ENCODE measurements around the gene IL1RAPL2. TPM values are rescaled to one million over a fixed set of nuclear protein-coding genes. Genes with fewer than 3 reads are reported as not detected.

Gene IL1RAPL2
- total and polyA plus RNA-seq, 2 of the 8 experiments (the other 6 are each of a cell fraction or from before 2014, with no cell fraction given): 0.20 to 1.3 TPM

GRCh38 chrX:104863466-104863865 lies 297.5 kb downstream of the IL1RAPL2 start:
- no peak overlapping the region for H2BK5ac ChIP-seq (ENCODE audit: low read depth, low read length)
- WGBS, 2 experiments (ENCODE audit: extremely low coverage in 1 of 2, insufficient coverage in 1 of 2, insufficient read length in 1 of 2, insufficient replicate concordance in 2 of 2, low coverage in 1 of 2, low lambda C conversion rate in 2 of 2, missing lambda C conversion rate in 1 of 2): 89% methylated on average over 2 of the region's 2 CpGs; no CpG with 5 or more reads in 1 of the 2 experiments
- H4K5ac ChIP-seq (ENCODE audit: insufficient read length, low read depth, low read length): no peak overlapping the region
- H3K79me2 ChIP-seq (ENCODE audit: control insufficient read depth in 1 of 2, insufficient read depth in 2 of 2, low read length in 2 of 2): no peaks in the 10 kb centered on the region
- H3K4ac ChIP-seq (replicated peaks; ENCODE audit: insufficient read length, low read depth, low read length): no peak overlapping the region
- FAIRE-seq (no peak), DNase-seq (ENCODE audit: low read depth in 1 of 2, low spot score in 2 of 2) (no peak)
- H3K9ac ChIP-seq (replicated peaks in 1 of 4; ENCODE audit: extremely low read depth in 1 of 4, low read depth in 3 of 4, low read length in 3 of 4): no peak overlapping the region
- H3K4me2 ChIP-seq (ENCODE audit: insufficient read depth in 1 of 2, low read depth in 2 of 2, low read length in 2 of 2): no peak overlapping the region
- POLR2A ChIA-PET (ENCODE audit: partially characterized antibody): no interaction called here
- no peak overlapping the region for H2BK120ac ChIP-seq (replicated peaks; ENCODE audit: low read depth, low read length)
- no peak overlapping the region for H3K27ac ChIP-seq (ENCODE audit: low read depth, low read length)
- H3K36me3 ChIP-seq (ENCODE audit: control insufficient read depth in 2 of 4, insufficient read depth in 4 of 4, low read length in 3 of 4): no peaks in the 10 kb centered on the region
- H4K20me1 ChIP-seq (replicated peaks in 1 of 2; ENCODE audit: control insufficient read depth in 1 of 2, insufficient read depth in 2 of 2, low read length in 2 of 2): no peaks in the 10 kb centered on the region
- no peak overlapping the region for H3K18ac ChIP-seq (ENCODE audit: extremely low read depth, low read length)
- no peak overlapping the region for H4K91ac ChIP-seq (replicated peaks; ENCODE audit: insufficient read length, low read length)
- no peaks in the 10 kb centered on the region for H3K23me2 ChIP-seq (ENCODE audit: low read depth, low read length)
- no peak overlapping the region for H2AFZ ChIP-seq (ENCODE audit: low read length)
- H2BK15ac ChIP-seq (ENCODE audit: low read length): no peak overlapping the region
- no peaks in the 10 kb centered on the region for H3K4me1 ChIP-seq (replicated peaks in 1 of 4; ENCODE audit: control insufficient read depth in 3 of 4, insufficient read depth in 4 of 4, low read length in 3 of 4)
- no peak overlapping the region for H3K23ac ChIP-seq (ENCODE audit: insufficient read length)
- TF ChIP-seq RBBP5 (IDR thresholded peaks at IDR 0.05; ENCODE audit: borderline replicate concordance, low read depth, low read length): no peak
- H3K27me3 ChIP-seq (replicated peaks in 1 of 4; ENCODE audit: control insufficient read depth in 3 of 4, extremely low read depth in 1 of 4, insufficient read depth in 3 of 4, low read length in 3 of 4): no peaks in the 10 kb centered on the region
- H3K14ac ChIP-seq (ENCODE audit: insufficient read length): no peak overlapping the region
- H3K4me3 ChIP-seq (ENCODE audit: extremely low read depth in 1 of 4, insufficient read depth in 2 of 4, low read depth in 3 of 4, low read length in 4 of 4): no peak overlapping the region
- CTCF ChIA-PET (ENCODE audit: partially characterized antibody): no interaction called here
- H2BK20ac ChIP-seq (ENCODE audit: low read length): no peak overlapping the region
- H2BK12ac ChIP-seq (ENCODE audit: low read depth, low read length): no peak overlapping the region
- no peak overlapping the region for H2AK5ac ChIP-seq (ENCODE audit: low read depth, low read length)
- H3K56ac ChIP-seq (replicated peaks; ENCODE audit: insufficient read length, low read depth, low read length): no peak overlapping the region
- H4K8ac ChIP-seq (ENCODE audit: extremely low read depth, insufficient read depth, low read length): no peak overlapping the region
- H3K79me1 ChIP-seq (ENCODE audit: low read depth, low read length): no peaks in the 10 kb centered on the region
- H3K9me3 ChIP-seq (ENCODE audit: insufficient read depth in 2 of 2, low read depth in 1 of 2, low read length in 1 of 2): no peaks in the 10 kb centered on the region

Data from H1 (cell line).